ENCODE results near the gene ZNRF1.

ZNRF1 gene

GRCh38 chr16:75148311-75149195, 149.7 kb downstream of the ZNRF1 start, which contains the start of gene ZFP1:
Gene ZFP1 (plus strand): TSS chr16:75148524. CDS start chr16:75152952, 4,428 bp downstream.
- DNase-seq (ENCODE audit: low read depth, low spot score) = peak; percentile 82

GRCh38 chr16:75151798-75152197, 153.0 kb downstream of the ZNRF1 start:
- no peak for DNase-seq (ENCODE audit: low read depth, low spot score)

GRCh38 chr16:75152635-75153034, 153.8 kb downstream of the ZNRF1 start:
- DNase-seq (ENCODE audit: low read depth, low spot score) = no peak

- DNase-seq (ENCODE audit: low read depth, low spot score) = no peak
Measured at GRCh38 chr16:75160386-75160785, 161.6 kb downstream of the ZNRF1 start.

All from smooth muscle cell of the brain vasculature (primary cell).